NCI-H2171 (cell line): ENCODE results near the gene RAPGEF1.
"Not testable (repeated sequence)": the region's sequence is repeated elsewhere in the genome, so short reads cannot be mapped to it uniquely, and the experiment has no call there.

Experiments
- DNase-seq: peaks from one replicate; lab custom pipeline; 2025; lab: John Stamatoyannopoulos, UW

RAPGEF1 gene

GRCh38 chr9:131555841-131556673 is 183.8 kb downstream of the RAPGEF1 start:
- no peak for DNase-seq

GRCh38 chr9:131554843-131555351 is 185.0 kb downstream of the RAPGEF1 start:
- DNase-seq: no peak

- no peak for DNase-seq
Measured at GRCh38 chr9:131554087-131554842, 185.6 kb downstream of the RAPGEF1 start.

- DNase-seq: no peak
Measured at GRCh38 chr9:131552030-131552429, 187.8 kb downstream of the RAPGEF1 start.

- DNase-seq: not testable (repeated sequence)
Measured at GRCh38 chr9:131550465-131550864, 189.4 kb downstream of the RAPGEF1 start.

GRCh38 chr9:131549186-131549585 is 190.7 kb downstream of the RAPGEF1 start:
- not testable (repeated sequence) for DNase-seq

- peak; percentile 92 for DNase-seq
Measured at GRCh38 chr9:131546336-131547084, 193.4 kb downstream of the RAPGEF1 start.

GRCh38 chr9:131545786-131546335 is 194.0 kb downstream of the RAPGEF1 start:
- no peak for DNase-seq

GRCh38 chr9:131545003-131545785 is 194.7 kb downstream of the RAPGEF1 start, which contains the start of gene PRRT1B:
Gene PRRT1B (plus strand): TSS chr9:131545523. CDS start chr9:131545616, 93 bp downstream.
- no peak for DNase-seq

GRCh38 chr9:131543141-131543540 is 196.7 kb downstream of the RAPGEF1 start:
- DNase-seq: no peak

GRCh38 chr9:131539223-131539923 is 200.5 kb downstream of the RAPGEF1 start:
- DNase-seq: no peak

GRCh38 chr9:131537946-131538345 is 201.9 kb downstream of the RAPGEF1 start:
- no peak for DNase-seq

- DNase-seq: no peak
Measured at GRCh38 chr9:131534721-131535237, 205.1 kb downstream of the RAPGEF1 start.

GRCh38 chr9:131530920-131531832 is 208.7 kb downstream of the RAPGEF1 start, which contains the start of gene UCK1:
Gene UCK1 (minus strand): TSS chr9:131531263. CDS start chr9:131531174, 89 bp downstream.
- DNase-seq: peak; percentile 94

GRCh38 chr9:131530546-131530919 is 209.3 kb downstream of the RAPGEF1 start:
- peak; percentile 18 for DNase-seq

GRCh38 chr9:131529597-131530545 is 210.0 kb downstream of the RAPGEF1 start:
- no peak for DNase-seq

GRCh38 chr9:131528886-131529505 is 210.9 kb downstream of the RAPGEF1 start:
- no peak for DNase-seq
